ENCODE results near the gene SYNE2. TPM values are rescaled to one million over a fixed set of nuclear protein-coding genes. Genes with fewer than 3 reads are reported as not detected.

Gene SYNE2
- total RNA-seq, 4 donors from 2014 or later = 96.9 to 207 (median 182) TPM

- H3K36me3 ChIP-seq = peaks cover 0 to 25% of the 10 kb centered on the region in 2 donors
- H3K4me1 ChIP-seq = peaks cover 65% of the 10 kb centered on the region in 2 donors
- in situ Hi-C loops (cut with MboI; ENCODE audit: low sequenced_read_pairs in 4 of 4) = no loop called here
- H3K27ac ChIP-seq = peak overlapping the region; percentile 89 to 99 (median 96)
- no peak for DNase-seq
- intact Hi-C loops (cut with DNase I; ENCODE audit: low total_unique reads) = no loop called here
- no peak for TF ChIP-seq CTCF (IDR thresholded peaks at IDR 0.05 in 4 of 5, conservative IDR thresholded peaks at IDR 0.05 in 1 of 5)
- no peak for TF ChIP-seq POLR2A (IDR thresholded peaks at IDR 0.05)
- H3K9me3 ChIP-seq = no peaks in the 10 kb centered on the region
- peak overlapping the region in 2 of 4 donors; percentile 58 to 59 for H3K4me3 ChIP-seq
- no peaks in the 10 kb centered on the region for H3K27me3 ChIP-seq
- no peak for ATAC-seq
Observed at GRCh38 chr14:64213086-64213485, 360.3 kb downstream of the SYNE2 start.

GRCh38 chr14:64213853-64214570 is 361.2 kb downstream of the SYNE2 start:
- intact Hi-C loops (cut with DNase I; ENCODE audit: low total_unique reads) = no loop called here
- H3K9me3 ChIP-seq = no peaks in the 10 kb centered on the region

DNA sequence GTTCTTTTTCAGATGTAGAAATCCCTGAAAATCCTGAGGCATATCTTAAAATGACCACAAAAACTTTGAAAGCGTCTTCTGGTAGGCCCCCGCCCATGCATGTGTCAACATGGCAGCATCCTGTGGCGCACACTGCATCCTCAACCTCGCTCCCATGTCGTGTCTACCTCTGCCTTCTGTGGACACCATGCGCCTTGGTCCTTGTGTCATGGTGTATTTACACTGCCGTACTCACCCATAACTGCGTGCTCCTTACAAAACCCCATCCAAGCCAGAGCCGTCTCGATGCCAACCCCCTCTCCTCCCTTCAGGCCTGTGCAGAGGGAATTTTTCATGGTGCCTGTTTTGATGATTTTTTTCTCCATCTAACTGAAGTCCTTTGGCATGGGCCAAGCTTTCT is 362.5 kb downstream of the SYNE2 start:
- DNase-seq (peak in 1 of 2 donors; percentile 47), ATAC-seq (peak; percentile 6 to 7)
- Histone ChIP-seq H3K4me1 (peaks cover 71% of the 10 kb centered on the region in 2 donors), H3K36me3 (peaks cover 0 to 31% of the 10 kb centered on the region in 2 donors), H3K27me3 (no peaks in the 10 kb centered on the region), H3K27ac (peak overlapping the region; percentile 89 to 99 (median 96)), H3K4me3 (peak overlapping the region; percentile 50 to 67 (median 58)), H3K9me3 (no peaks in the 10 kb centered on the region)
- in situ Hi-C loops (cut with MboI; ENCODE audit: low sequenced_read_pairs in 4 of 4) (no loop called here), intact Hi-C loops (cut with DNase I; ENCODE audit: low total_unique reads) (loop anchor here (5.0 kb wide), 1 partner anchor 353 kb away; no protein-coding TSS in a partner anchor)
- TF ChIP-seq POLR2A (IDR thresholded peaks at IDR 0.05) (no peak), CTCF (IDR thresholded peaks at IDR 0.05 in 4 of 5, conservative IDR thresholded peaks at IDR 0.05 in 1 of 5) (no peak)

More at GRCh38 chr14:64213853-64214570, 361.2 kb downstream of the SYNE2 start:
- peaks cover 0 to 32% of the 10 kb centered on the region in 2 donors for H3K36me3 ChIP-seq
- no peaks in the 10 kb centered on the region for H3K27me3 ChIP-seq
- DNase-seq = peak in 1 of 2 donors; percentile 28
- ATAC-seq = peak in 1 of 2 donors; percentile 24
- TF ChIP-seq POLR2A (IDR thresholded peaks at IDR 0.05) (peak; percentile 17 to 83), CTCF (IDR thresholded peaks at IDR 0.05 in 4 of 5, conservative IDR thresholded peaks at IDR 0.05 in 1 of 5) (no peak)
- H3K4me1 ChIP-seq = peaks cover 71% of the 10 kb centered on the region in 2 donors
- peak overlapping the region; percentile 50 to 67 (median 58) for H3K4me3 ChIP-seq
- in situ Hi-C loops (cut with MboI; ENCODE audit: low sequenced_read_pairs in 4 of 4) = no loop called here
- peak overlapping the region; percentile 89 to 99 (median 96) for H3K27ac ChIP-seq

GRCh38 chr14:64215978-64216377 is 363.2 kb downstream of the SYNE2 start:
- Histone ChIP-seq H3K9me3 (no peaks in the 10 kb centered on the region), H3K4me3 (peak overlapping the region; percentile 50 to 67 (median 58)), H3K27me3 (no peaks in the 10 kb centered on the region), H3K27ac (peak overlapping the region; percentile 89 to 99 (median 96)), H3K36me3 (peaks cover 0 to 34% of the 10 kb centered on the region in 2 donors), H3K4me1 (peaks cover 69 to 72% of the 10 kb centered on the region in 2 donors)
- peak; percentile 16 to 34 for ATAC-seq
- peak; percentile 69 to 72 for DNase-seq
- intact Hi-C loops (cut with DNase I; ENCODE audit: low total_unique reads) = loop anchor here (5.0 kb wide), 1 partner anchor 354 kb away; no protein-coding TSS in a partner anchor
- TF ChIP-seq CTCF (IDR thresholded peaks at IDR 0.05 in 4 of 5, conservative IDR thresholded peaks at IDR 0.05 in 1 of 5) (no peak), POLR2A (IDR thresholded peaks at IDR 0.05) (peak in 1 of 2 donors; percentile 55)
- in situ Hi-C loops (cut with MboI; ENCODE audit: low sequenced_read_pairs in 4 of 4) = no loop called here
